Measurements from ENCODE around the gene MTTP.

- TF ChIP-seq EZH2 (IDR thresholded peaks at IDR 0.05; ENCODE audit: borderline replicate concordance): no peak
- TF ChIP-seq CTCF (IDR thresholded peaks at IDR 0.05; ENCODE audit: poor library complexity): no peak
- TF ChIP-seq EZH2phosphoT487 (IDR thresholded peaks at IDR 0.05; ENCODE audit: low read depth, severe bottlenecking, unreplicated experiment): no peak
These were observed 4.1 kb downstream of the MTTP start for GRCh38 chr4:99578714-99579113.

Data from hepatocyte (in vitro differentiated cells).